ENCODE results near the gene ZNF32. TPM values are rescaled to one million over a fixed set of nuclear protein-coding genes. Genes with fewer than 3 reads are reported as not detected.

Gene ZNF32
- total and polyA plus RNA-seq, 8 donors: 14.8 to 56.3 (median 22.1) TPM

DNA sequence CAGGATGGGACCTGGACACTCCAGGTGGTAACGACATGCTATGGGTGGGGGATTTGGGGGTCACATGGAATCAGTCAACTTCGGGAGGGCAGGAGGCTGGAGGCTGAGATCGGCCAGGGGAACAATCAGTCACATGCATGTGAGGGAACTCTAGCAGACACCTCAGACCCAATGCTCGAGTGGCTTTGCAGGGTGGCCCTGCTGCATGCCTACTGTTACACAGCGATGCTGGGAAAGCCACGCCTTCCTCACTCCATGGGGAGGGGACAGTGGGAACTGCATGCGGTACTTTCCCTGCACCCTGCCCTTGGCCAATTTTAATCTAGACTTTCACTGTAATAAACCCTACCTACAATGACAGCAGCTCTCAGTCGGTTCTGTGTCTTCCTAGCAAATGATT lies 6.6 kb upstream of the ZNF32 start:
- 69 to 78% methylated on average over 8 of the region's 8 CpGs for WGBS, 2 donors
- intact Hi-C loops (cut with DNase I): no loop called here
- H3K27ac ChIP-seq: no peak overlapping the region
- H3K27me3 ChIP-seq: no peaks in the 10 kb centered on the region
- no peak for TF ChIP-seq CTCF (IDR thresholded peaks at IDR 0.05)
- H3K9me3 ChIP-seq: no peaks in the 10 kb centered on the region
- H3K36me3 ChIP-seq: no peaks in the 10 kb centered on the region
- DNase-seq (no peak), FAIRE-seq (no peak), ATAC-seq (no peak)
- no peak overlapping the region for H3K4me3 ChIP-seq
- H3K4me1 ChIP-seq: no peaks in the 10 kb centered on the region

GRCh38 chr10:43653746-43654145 lies 5.1 kb upstream of the ZNF32 start:
- Histone ChIP-seq H3K9me3 (no peaks in the 10 kb centered on the region), H3K36me3 (no peaks in the 10 kb centered on the region), H3K4me1 (no peaks in the 10 kb centered on the region), H3K27ac (no peak overlapping the region), H3K27me3 (no peaks in the 10 kb centered on the region), H3K4me3 (no peak overlapping the region)
- intact Hi-C loops (cut with DNase I): no loop called here
- TF ChIP-seq CTCF (IDR thresholded peaks at IDR 0.05): no peak
- 60 to 64% methylated on average over 2 of the region's 2 CpGs for WGBS, 2 donors
- DNase-seq (no peak), ATAC-seq (no peak), FAIRE-seq (no peak)

DNA sequence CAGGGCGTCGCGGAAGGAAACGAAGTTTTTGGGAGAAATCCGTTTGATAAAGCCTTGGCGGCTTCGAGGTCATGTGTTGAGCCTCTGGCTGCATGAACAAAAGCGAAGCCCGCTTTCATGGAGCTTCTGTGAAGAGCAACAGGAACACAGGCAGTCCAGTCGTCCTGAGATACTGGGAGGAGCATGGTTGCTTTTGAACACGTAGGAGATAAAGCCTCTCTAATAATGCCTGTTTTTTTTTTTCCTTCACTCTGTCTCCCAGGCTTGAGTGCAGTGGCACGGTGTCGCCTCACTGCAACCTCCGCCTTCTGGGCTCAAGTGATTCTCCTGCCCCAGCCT lies 473 bp upstream of the ZNF32 start:
- Histone ChIP-seq H3K36me3 (peaks cover 7 to 21% (median 17%) of the 10 kb centered on the region in 3 donors), H3K4me3 (peak overlapping the region; percentile 74 to 98 (median 84)), H3K9me3 (peaks cover 0 to 4% (median 0%) of the 10 kb centered on the region in 4 donors), H3K27me3 (no peaks in the 10 kb centered on the region), H3K4me1 (no peaks in the 10 kb centered on the region), H3K27ac (peak overlapping the region in 3 of 4 donors; percentile 61 to 78 (median 73))
- TF ChIP-seq CTCF (IDR thresholded peaks at IDR 0.05): no peak
- intact Hi-C loops (cut with DNase I): no loop called here
- WGBS, 2 donors: 24 to 26% methylated on average over 14 of the region's 14 CpGs
- FAIRE-seq: no peak
- no peak for DNase-seq
- ATAC-seq: peak; percentile 1 to 49 (median 28)

- Histone ChIP-seq H3K36me3 (peaks cover 7 to 32% (median 26%) of the 10 kb centered on the region in 3 donors), H3K9me3 (peaks cover 0 to 8% (median 0%) of the 10 kb centered on the region in 4 donors), H3K4me1 (no peaks in the 10 kb centered on the region), H3K4me3 (peak overlapping the region; percentile 74 to 98 (median 84)), H3K27me3 (no peaks in the 10 kb centered on the region), H3K27ac (peak overlapping the region in 2 of 4 donors; percentile 73 to 78)
- 48 to 49% methylated on average over 9 of the region's 9 CpGs for WGBS, 2 donors
- FAIRE-seq (no peak), DNase-seq (no peak), ATAC-seq (no peak)
- intact Hi-C loops (cut with DNase I): no loop called here
- TF ChIP-seq CTCF (IDR thresholded peaks at IDR 0.05): no peak
Measured at GRCh38 chr10:43648095-43648397, 635 bp downstream of the ZNF32 start.

DNA sequence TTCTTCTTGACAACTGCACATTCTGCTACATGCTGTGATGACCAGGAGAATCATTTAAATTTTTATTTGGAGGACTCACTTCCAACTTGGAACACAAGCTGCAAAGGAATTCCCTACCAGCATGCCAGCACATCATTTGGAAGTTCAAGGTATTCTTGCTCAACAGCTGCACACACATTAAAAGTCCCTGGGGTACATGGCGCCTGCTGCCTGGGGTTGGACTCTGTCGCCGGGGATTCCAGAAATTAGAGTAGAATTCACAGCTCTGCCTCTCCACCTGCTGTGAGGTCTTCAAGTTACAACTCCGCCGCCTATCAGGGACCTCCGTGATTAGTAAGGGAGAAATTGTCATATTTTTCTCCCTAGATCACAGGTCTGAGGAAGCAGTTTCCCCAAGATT lies 1.1 kb downstream of the ZNF32 start:
- TF ChIP-seq CTCF (IDR thresholded peaks at IDR 0.05): no peak
- H3K9me3 ChIP-seq: peaks cover 0 to 8% (median 0%) of the 10 kb centered on the region in 4 donors
- 95 to 97% methylated on average over 6 of the region's 6 CpGs for WGBS, 2 donors
- H3K4me1 ChIP-seq: no peaks in the 10 kb centered on the region
- ATAC-seq: no peak
- DNase-seq: no peak
- no peak for FAIRE-seq
- H3K27me3 ChIP-seq: no peaks in the 10 kb centered on the region
- H3K27ac ChIP-seq: no peak overlapping the region
- peaks cover 7 to 36% (median 27%) of the 10 kb centered on the region in 3 donors for H3K36me3 ChIP-seq
- peak overlapping the region in 2 of 4 donors; percentile 88 to 98 for H3K4me3 ChIP-seq
- intact Hi-C loops (cut with DNase I): no loop called here
